Cardiac muscle cell (in vitro differentiated cells and primary cell): ENCODE data around the gene BRD7. TPM values are rescaled to one million over a fixed set of nuclear protein-coding genes. Genes with fewer than 3 reads are reported as not detected.

ENCODE experiments used
- DNase-seq, 2 donors: peaks; one replicate each; pipeline versions ENCODE4 v3.0.0 to v3.0.0-alpha.2; 2010 to 2017; ENCODE audit warnings: low read depth in 1 of 2, low spot score in 1 of 2
- H3K27ac ChIP-seq: fragments of 200-600 bp; sonication (generic); 2 replicates; pipeline ENCODE4 v1.5.1; 2016
- H3K27me3 ChIP-seq: fragments of 200-600 bp; sonication (generic); 2 replicates; pipeline ENCODE4 v1.6.0; 2016; ENCODE audit warnings: control low read depth
- H3K36me3 ChIP-seq: fragments of 200-600 bp; sonication (generic); 2 replicates; pipeline ENCODE4 v1.5.1; 2016; ENCODE audit warnings: control low read depth
- H3K4me1 ChIP-seq: fragments of 200-600 bp; sonication (generic); 2 replicates; pipeline ENCODE4 v1.8.1; 2017; ENCODE audit warnings: low read depth, mild to moderate bottlenecking, mixed run types
- H3K4me3 ChIP-seq: fragments of 200-600 bp; sonication (generic); 2 replicates; pipeline ENCODE4 v1.5.1; 2016; ENCODE audit warnings: mild to moderate bottlenecking
- H3K9me3 ChIP-seq: fragments of 200-600 bp; sonication (generic); 2 replicates; pipeline ENCODE4 v1.5.1; 2017; ENCODE audit warnings: low read depth, mild to moderate bottlenecking, control low read depth
- CTCF ChIP-seq: IDR thresholded peaks from 2 replicates; pipeline ENCODE4 v1.5.1; 2012; ENCODE audit warnings: low read depth, mild to moderate bottlenecking, low read length
- polyA plus RNA-seq: library from polyadenylated mRNA; unstranded; fragments of >200 nt; fragmentation: Nextera tagmentation; extraction: Ambion mirVana; gene quantifications from 2 replicates; pipeline ENCODE4 v1.2.1, GENCODE V29; 2016
- total RNA-seq: library from RNA; depleted of rRNA; stranded (reverse); fragments of >200 nt; gene quantifications from 2 replicates; pipeline ENCODE4 v1.2.3, GENCODE V29; 2016

The BRD7 gene
- total and polyA plus RNA-seq, 2 experiments from 2014 or later = 80.1 to 89.2 TPM

- DNase-seq = no peak
- Histone ChIP-seq H3K4me3 (no peak overlapping the region), H3K4me1 (peaks cover 17% of the 10 kb centered on the region), H3K9me3 (no peaks in the 10 kb centered on the region), H3K27ac (no peak overlapping the region), H3K27me3 (no peaks in the 10 kb centered on the region), H3K36me3 (no peaks in the 10 kb centered on the region)
- no peak for TF ChIP-seq CTCF
These were observed 99.6 kb downstream of the BRD7 start for GRCh38 chr16:50269061-50269705.

- Histone ChIP-seq H3K4me3 (no peak overlapping the region), H3K9me3 (no peaks in the 10 kb centered on the region), H3K36me3 (no peaks in the 10 kb centered on the region), H3K27me3 (no peaks in the 10 kb centered on the region), H3K27ac (no peak overlapping the region), H3K4me1 (peaks cover 17% of the 10 kb centered on the region)
- no peak for TF ChIP-seq CTCF
- no peak for DNase-seq
These were observed 100.4 kb downstream of the BRD7 start for GRCh38 chr16:50268352-50268751.

- no peaks in the 10 kb centered on the region for H3K9me3 ChIP-seq
- no peaks in the 10 kb centered on the region for H3K27me3 ChIP-seq
- TF ChIP-seq CTCF = no peak
- no peak overlapping the region for H3K27ac ChIP-seq
- no peak overlapping the region for H3K4me3 ChIP-seq
- H3K4me1 ChIP-seq = peaks cover 14% of the 10 kb centered on the region
- no peaks in the 10 kb centered on the region for H3K36me3 ChIP-seq
- no peak for DNase-seq
These were observed 101.1 kb downstream of the BRD7 start for GRCh38 chr16:50267651-50268050.

DNA sequence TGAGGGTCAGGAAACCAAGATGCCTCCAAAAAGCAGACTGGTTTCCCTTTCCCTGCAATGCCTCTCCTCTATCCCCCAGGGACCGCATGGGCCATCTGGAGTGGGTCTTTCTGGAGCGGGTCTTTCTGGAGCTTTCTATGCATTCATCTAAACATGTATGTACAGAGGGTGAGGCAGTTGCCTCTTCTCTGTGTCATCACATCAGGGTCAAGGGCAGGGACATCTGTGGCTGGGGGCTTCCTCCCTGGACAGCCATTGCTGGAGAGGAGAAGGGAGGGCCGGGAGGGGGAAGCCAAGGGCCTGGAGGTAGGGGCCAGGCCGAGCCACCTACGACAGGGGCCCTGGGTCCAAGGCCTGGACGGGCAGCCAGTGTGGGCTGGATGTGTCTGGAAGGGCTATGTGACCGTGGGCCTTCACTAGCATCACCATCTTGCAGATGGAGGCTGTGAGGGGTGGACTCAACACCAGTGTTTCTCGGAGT, 101.6 kb downstream of the BRD7 start:
- no peaks in the 10 kb centered on the region for H3K9me3 ChIP-seq
- peaks cover 10% of the 10 kb centered on the region for H3K4me1 ChIP-seq
- DNase-seq = no peak
- H3K36me3 ChIP-seq = no peaks in the 10 kb centered on the region
- no peak for TF ChIP-seq CTCF
- H3K27me3 ChIP-seq = no peaks in the 10 kb centered on the region
- H3K27ac ChIP-seq = no peak overlapping the region
- no peak overlapping the region for H3K4me3 ChIP-seq

GRCh38 chr16:50266337-50267091, 102.3 kb downstream of the BRD7 start, which contains the start of gene ADCY7:
Gene ADCY7 (plus strand): TSS chr16:50266551. CDS start chr16:50288180, 21,629 bp downstream.
- Histone ChIP-seq H3K27ac (no peak within 1 kb of the TSS), H3K4me1 (peaks cover 7% of the 10 kb centered on the region), H3K36me3 (no peaks in the 10 kb centered on the region), H3K4me3 (no peak within 1 kb of the TSS), H3K27me3 (no peaks in the 10 kb centered on the region), H3K9me3 (no peaks in the 10 kb centered on the region)
- no peak for TF ChIP-seq CTCF
- DNase-seq = peak; percentile 48 to 87

Other genes with a start within 250 kb of the BRD7 start
- 10.6 and 15.0 TPM in 2 replicates for gene TENT4B, start 215.7 kb downstream of the BRD7 start, total RNA-seq
- 6.2 and 8.7 TPM in 2 replicates for gene TENT4B, start 215.7 kb downstream of the BRD7 start, polyA plus RNA-seq
- 18.2 and 28.8 TPM in 2 replicates for gene ADCY7, start 102.4 kb downstream of the BRD7 start, total RNA-seq
- gene ADCY7, start 102.4 kb downstream of the BRD7 start, polyA plus RNA-seq = 9.3 and 13.6 TPM in 2 replicates
- 0.86 and 1.8 TPM in 2 replicates for gene NKD1, start 179.4 kb upstream of the BRD7 start, total RNA-seq
- gene NKD1, start 179.4 kb upstream of the BRD7 start, polyA plus RNA-seq = 0.45 and 1.4 TPM in 2 replicates